K562 (cell line): ENCODE measurements around the gene RPL19. TPM values are rescaled to one million over a fixed set of nuclear protein-coding genes. Genes with fewer than 3 reads are reported as not detected.

Experiments used
- KHSRP ChIP-seq: fragments of 450-650 bp; IDR thresholded peaks from 2 replicates; pipeline ENCODE4 v1.6.1; 2017
- L3MBTL2 ChIP-seq: fragments of 450-650 bp; IDR thresholded peaks from 2 replicates; pipeline ENCODE4 v1.6.1; 2016; ENCODE audit warnings: mild to moderate bottlenecking, moderate library complexity
- PHF8 ChIP-seq: fragments of 200-600 bp; sonication (generic); IDR thresholded peaks from 2 replicates; pipeline ENCODE4 v1.6.1; 2012; ENCODE audit warnings: mixed run types, mild to moderate bottlenecking, inconsistent platforms, low read length, moderate library complexity, borderline replicate concordance
- U2AF2 ChIP-seq: fragments of 200-400 bp; formaldehyde crosslinking; optimal IDR thresholded peaks from 2 replicates; pipeline ENCODE3; 2017; ENCODE audit warnings: low read depth, mild to moderate bottlenecking, low read length
- XRCC3 ChIP-seq: fragments of 450-650 bp; IDR thresholded peaks from 2 replicates; pipeline ENCODE4 v1.6.1; 2017; ENCODE audit warnings: mild to moderate bottlenecking, moderate library complexity
- YBX1 ChIP-seq: fragments of 450-650 bp; IDR thresholded peaks from 2 replicates; pipeline ENCODE4 v1.7.1; 2016; ENCODE audit warnings: mild to moderate bottlenecking
- polyA plus RNA-seq, 8 experiments: library from polyadenylated mRNA; depleted of rRNA in 4 of 8; stranded (reverse) in 5 of 8; unstranded in 3 of 8; fragments of >200 nt; fragmentation: Nextera tagmentation in 2 of 8; fragmentation: Illumina TruSeq in 1 of 8; extraction: Ambion mirVana in 2 of 8; extraction: Trizol in 1 of 8; gene quantifications; 2 replicates each; pipeline versions ENCODE4 v1.2.1 to v1.2.3, GENCODE V29; 2011 to 2014; ENCODE audit warnings: inconsistent platforms in 1 of 8, missing spikeins in 1 of 8
- total RNA-seq, 7 experiments: library from RNA; depleted of rRNA in 6 of 7; stranded (reverse); fragments of >200 nt in 6 of 7; fragmentation: Illumina TruSeq in 2 of 7; extraction: Trizol in 2 of 7; gene quantifications; 2 replicates each; pipeline versions ENCODE4 v1.2.1 to v1.2.3, GENCODE V29; 2011 to 2021; ENCODE audit warnings: low replicate concordance in 1 of 7
- TF ChIP-seq, protein P1 (sequence below), 2 experiments: fragments of 450-650 bp; IDR thresholded peaks; 2 replicates each; pipeline ENCODE4 v1.6.1; 2016; ENCODE audit warnings: mild to moderate bottlenecking in 2 of 2, borderline replicate concordance in 1 of 2, low read depth in 1 of 2, moderate library complexity in 1 of 2
- TF ChIP-seq, protein P2 (sequence below): conservative IDR thresholded peaks from 2 replicates; pipeline ENCODE4 v1.6.1; 2011; ENCODE audit warnings: low read depth, mild to moderate bottlenecking, low read length; ENCODE audit not compliant: control insufficient read depth
- TF ChIP-seq, protein P3 (sequence below): fragments of 450-650 bp; formaldehyde crosslinking; IDR thresholded peaks from 2 replicates; pipeline ENCODE4 v1.4.0; 2020; ENCODE audit warnings: mild to moderate bottlenecking, moderate library complexity

Gene RPL19
- total and polyA plus RNA-seq, 9 of the 15 experiments (the other 6 are each of a cell fraction or from before 2014, with no cell fraction given): 2,263 to 4,614 (median 3,727) TPM

DNA sequence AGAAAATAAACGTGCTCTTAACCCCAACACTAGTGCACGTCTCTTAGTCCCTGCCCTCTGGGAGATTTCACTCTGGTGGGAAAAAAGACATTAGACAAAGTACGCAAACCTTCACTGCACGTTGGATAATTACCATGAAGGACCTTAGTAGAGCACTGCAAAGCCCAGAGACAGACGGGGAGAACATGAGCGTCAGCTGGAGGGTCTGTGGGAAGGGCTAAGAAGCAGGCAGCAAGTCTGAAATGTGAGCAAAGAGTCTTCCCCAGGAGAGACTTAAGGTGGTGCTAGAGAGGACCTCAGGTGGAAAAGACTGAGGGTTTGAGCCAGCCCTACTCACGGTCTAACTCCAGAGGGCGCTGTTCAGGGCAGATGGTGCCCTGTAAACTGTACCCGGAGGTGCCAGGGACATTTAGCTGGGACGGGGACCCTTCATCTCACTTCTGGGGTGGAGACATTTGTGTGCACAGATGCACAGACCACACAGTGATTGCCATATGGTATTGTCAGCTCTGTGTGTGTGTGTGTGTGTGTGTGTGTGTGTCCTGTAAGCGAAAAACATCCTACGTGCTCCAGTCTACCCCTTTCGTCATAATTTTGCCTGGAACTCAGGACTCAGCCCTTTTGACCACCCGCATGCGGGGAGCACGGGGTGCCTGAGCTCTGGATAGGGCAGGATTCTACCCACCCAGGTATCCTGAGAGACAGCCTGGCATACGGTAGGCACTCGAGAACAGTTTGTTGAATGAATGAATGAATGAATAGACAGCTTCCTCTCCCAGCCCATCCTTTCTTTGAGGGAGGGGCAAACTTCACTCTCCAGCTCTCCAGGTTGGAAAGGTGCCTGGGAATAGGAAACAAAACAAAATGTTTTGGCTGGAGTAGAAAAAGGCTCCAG is 35.7 kb downstream of the RPL19 start (continued):
- TF ChIP-seq, protein P1, sequence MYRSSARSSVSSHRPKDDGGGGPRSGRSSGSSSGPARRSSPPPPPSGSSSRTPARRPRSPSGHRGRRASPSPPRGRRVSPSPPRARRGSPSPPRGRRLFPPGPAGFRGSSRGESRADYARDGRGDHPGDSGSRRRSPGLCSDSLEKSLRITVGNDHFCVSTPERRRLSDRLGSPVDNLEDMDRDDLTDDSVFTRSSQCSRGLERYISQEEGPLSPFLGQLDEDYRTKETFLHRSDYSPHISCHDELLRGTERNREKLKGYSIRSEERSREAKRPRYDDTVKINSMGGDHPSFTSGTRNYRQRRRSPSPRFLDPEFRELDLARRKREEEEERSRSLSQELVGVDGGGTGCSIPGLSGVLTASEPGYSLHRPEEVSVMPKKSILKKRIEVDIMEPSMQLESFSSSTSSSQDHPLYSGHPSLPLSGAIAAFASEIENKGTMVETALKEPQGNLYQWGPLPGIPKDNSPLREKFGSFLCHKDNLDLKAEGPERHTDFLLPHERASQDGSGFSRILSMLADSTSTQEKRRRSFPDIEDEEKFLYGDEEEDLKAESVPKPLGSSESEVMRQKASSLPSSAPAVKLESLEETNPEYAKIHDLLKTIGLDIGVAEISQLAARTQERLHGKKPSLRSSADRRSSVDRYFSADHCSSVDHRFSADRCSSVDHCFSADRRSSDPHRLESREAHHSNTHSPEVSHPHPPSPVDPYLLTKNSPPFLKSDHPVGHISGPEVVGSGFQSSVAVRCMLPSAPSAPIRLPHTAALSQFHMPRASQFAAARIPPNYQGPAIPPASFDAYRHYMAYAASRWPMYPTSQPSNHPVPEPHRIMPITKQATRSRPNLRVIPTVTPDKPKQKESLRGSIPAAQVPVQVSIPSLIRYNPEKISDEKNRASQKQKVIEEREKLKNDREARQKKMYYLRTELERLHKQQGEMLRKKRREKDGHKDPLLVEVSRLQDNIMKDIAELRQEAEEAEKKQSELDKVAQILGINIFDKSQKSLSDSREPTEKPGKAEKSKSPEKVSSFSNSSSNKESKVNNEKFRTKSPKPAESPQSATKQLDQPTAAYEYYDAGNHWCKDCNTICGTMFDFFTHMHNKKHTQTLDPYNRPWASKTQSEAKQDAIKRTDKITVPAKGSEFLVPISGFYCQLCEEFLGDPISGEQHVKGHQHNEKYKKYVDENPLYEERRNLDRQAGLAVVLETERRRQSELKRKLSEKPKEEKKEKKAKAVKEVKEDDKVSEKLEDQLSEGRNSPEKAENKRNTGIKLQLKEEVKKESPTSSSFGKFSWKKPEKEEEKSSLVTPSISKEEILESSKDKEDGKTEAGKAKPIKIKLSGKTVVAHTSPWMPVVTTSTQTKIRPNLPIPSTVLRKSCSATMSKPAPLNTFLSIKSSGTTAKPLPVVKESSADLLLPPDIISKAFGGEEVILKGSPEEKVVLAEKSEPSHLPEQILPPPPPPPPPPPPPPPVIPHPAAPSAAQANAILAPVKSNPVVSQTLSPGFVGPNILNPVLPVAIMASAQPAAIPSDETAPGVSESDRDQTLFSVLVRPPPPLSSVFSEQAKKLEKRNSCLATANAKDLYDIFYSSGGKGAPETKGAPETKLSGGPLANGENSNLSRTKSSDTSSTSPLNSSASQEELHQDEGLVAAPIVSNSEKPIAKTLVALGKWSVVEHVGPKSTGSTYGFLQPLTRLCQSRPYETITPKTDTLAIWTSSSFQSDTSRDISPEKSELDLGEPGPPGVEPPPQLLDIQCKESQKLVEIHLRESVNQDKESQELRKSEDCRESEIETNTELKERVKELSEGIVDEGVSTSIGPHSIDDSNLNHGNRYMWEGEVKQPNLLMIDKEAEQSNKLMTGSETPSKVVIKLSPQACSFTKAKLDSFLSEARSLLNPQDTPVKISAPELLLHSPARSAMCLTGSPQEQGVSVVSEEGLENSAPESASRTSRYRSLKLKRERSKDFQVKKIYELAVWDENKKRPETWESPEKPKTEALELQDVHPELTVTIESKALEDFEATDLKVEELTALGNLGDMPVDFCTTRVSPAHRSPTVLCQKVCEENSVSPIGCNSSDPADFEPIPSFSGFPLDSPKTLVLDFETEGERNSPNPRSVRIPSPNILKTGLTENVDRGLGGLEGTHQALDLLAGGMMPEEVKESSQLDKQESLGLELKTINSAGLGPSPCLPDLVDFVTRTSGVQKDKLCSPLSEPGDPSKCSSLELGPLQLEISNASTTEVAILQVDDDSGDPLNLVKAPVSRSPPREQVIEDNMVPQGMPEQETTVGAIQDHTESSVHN (IDR thresholded peaks at IDR 0.05; ENCODE audit: borderline replicate concordance in 1 of 2, low read depth in 1 of 2): no peak
- TF ChIP-seq KHSRP (no peak), U2AF2 (no peak), XRCC3 (no peak), YBX1 (no peak), L3MBTL2 (no peak), PHF8 (no peak)
- TF ChIP-seq, protein P2, sequence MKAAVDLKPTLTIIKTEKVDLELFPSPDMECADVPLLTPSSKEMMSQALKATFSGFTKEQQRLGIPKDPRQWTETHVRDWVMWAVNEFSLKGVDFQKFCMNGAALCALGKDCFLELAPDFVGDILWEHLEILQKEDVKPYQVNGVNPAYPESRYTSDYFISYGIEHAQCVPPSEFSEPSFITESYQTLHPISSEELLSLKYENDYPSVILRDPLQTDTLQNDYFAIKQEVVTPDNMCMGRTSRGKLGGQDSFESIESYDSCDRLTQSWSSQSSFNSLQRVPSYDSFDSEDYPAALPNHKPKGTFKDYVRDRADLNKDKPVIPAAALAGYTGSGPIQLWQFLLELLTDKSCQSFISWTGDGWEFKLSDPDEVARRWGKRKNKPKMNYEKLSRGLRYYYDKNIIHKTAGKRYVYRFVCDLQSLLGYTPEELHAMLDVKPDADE: no peak
- TF ChIP-seq, protein P3, sequence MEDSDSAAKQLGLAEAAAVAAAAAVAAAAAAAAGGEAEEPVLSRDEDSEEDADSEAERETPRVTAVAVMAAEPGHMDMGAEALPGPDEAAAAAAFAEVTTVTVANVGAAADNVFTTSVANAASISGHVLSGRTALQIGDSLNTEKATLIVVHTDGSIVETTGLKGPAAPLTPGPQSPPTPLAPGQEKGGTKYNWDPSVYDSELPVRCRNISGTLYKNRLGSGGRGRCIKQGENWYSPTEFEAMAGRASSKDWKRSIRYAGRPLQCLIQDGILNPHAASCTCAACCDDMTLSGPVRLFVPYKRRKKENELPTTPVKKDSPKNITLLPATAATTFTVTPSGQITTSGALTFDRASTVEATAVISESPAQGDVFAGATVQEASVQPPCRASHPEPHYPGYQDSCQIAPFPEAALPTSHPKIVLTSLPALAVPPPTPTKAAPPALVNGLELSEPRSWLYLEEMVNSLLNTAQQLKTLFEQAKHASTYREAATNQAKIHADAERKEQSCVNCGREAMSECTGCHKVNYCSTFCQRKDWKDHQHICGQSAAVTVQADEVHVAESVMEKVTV (CRISPR knock-in tag): no peak
